Measurements from ENCODE around the gene MYLK3.
"Not testable (repeated sequence)": the region's sequence is repeated elsewhere in the genome, so short reads cannot be mapped to it uniquely, and the experiment has no call there.

Gene MYLK3

DNA sequence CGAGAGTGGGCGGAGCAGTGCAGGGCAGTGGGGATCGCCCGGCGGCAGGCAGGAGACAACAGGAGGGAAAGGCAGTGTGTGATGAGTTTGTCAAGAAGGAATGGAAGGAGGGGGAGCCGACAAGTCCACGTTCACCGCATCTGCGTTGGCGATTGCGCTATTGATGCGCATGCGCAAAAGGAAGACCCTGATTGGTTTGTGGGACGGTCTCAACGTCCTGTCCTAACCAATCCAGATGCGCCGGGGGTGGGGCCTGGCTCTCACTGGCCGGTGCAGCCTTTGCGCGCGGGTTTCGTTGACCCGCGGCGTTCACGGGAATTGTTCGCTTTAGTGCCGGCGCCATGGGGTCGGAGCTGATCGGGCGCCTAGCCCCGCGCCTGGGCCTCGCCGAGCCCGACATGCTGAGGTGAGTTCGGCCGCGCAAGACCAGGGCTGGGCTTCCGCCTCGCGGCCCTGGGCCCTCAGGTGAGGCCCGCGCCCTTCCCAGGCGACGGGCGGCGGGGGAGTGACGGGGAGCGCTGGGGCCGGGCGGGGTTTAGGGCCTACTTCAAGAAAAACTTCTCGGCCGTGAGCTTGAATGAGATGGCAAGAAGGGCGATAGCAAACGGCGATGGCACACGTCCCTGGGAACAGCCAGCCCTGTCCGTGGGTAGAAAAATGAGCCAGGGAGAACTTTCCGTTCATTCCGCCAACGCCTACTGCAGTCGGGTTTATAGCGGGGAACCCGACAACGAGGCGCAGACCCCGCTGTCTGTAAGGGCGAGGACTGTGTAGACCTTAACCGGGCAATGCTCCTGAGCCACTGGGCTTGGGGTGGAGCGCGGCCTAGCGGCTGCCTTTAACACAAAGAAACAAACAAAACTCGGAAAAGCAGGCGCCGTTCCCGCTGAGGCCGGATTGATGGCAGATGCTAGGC lies 58.5 kb downstream of the MYLK3 start, which contains the start of gene ORC6:
ORC6 (plus strand) TSS at position 295 of the 916 bp plus-strand sequence; CDS start at position 342, 47 bp downstream.
- peak; percentile 100 for DNase-seq

DNA sequence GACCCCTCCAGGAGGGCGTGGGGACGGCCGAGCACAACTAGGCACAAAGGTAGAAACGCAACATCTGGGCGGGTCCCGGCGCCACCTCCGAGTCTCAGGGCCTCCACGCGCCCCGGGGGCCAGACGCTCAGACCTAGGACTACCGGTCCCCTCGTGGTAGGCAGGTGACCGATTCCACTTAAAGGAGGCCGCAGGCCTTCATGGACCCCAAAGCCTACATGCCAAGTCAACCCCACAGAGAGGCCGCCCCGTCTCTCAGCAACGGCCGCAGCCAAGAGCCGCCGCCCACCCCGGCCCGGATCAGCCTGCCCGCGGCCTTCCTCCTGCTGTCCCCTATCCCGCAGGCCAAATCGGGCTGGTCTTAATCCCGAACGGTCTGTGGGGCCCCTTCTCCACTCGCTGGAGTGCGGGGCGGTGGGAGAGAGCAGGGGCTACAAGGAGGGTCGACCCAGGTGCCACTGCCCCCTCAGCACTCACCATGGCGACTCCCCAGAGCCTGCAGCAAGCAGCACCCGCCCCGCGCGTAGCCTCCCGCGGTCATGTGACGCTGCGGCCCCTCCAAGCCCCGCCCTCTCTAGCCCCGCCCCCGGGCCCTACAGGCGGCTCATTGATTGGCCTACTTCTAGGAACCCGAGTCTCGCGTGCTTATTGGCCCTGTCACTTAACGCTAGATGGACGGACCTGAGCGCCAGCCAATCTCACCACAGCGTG lies 59.3 kb downstream of the MYLK3 start, which contains the start of gene VPS35:
VPS35 (minus strand) TSS at position 525 of the 711 bp plus-strand sequence; CDS start at position 480, 45 bp downstream.
- peak; percentile 98 for DNase-seq

DNA sequence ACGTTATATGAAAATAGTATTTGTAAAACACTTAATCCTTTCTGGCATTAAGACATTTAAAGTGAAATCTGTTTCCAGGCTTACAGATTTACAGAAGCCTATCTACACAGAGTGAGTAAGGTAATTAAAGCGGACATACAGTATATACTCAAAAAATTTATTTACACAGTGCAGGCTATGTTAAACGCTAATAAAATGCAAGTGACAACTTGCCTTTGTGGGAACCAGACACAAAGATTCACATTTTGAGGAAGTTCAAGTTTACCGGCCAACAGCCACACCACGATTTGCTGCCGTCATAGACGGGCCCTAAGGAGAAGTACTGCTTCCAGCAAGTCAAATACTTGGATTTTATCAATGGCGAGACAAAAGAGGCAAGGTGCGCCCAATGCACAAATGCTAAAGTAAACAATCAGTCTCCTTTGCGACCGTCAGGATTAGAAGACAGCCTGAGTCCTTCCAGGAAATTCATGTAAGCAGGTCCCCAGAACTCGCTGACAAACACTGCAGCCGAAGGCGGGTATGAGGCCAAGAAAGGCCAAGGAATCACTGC lies 60.0 kb downstream of the MYLK3 start:
- no peak for DNase-seq

DNA sequence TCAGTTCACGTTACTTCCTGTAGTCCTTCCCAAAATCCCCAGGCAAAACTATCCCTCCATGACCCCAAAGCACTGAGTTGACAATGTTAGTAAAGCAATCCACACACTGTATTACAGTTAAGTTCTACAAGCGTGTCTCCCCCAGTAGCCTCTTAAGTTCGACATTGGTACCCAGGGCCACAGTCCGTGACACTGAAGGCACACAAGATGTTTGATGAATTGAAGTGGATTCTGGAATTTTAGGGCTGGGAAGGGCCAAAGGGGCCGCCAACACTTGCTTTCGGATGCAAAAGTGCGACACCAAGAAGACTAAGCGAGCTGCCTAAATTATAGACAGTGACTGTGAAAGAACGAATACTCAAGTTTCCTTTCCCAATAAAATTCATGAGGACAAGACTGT lies 60.7 kb downstream of the MYLK3 start:
- no peak for DNase-seq

DNA sequence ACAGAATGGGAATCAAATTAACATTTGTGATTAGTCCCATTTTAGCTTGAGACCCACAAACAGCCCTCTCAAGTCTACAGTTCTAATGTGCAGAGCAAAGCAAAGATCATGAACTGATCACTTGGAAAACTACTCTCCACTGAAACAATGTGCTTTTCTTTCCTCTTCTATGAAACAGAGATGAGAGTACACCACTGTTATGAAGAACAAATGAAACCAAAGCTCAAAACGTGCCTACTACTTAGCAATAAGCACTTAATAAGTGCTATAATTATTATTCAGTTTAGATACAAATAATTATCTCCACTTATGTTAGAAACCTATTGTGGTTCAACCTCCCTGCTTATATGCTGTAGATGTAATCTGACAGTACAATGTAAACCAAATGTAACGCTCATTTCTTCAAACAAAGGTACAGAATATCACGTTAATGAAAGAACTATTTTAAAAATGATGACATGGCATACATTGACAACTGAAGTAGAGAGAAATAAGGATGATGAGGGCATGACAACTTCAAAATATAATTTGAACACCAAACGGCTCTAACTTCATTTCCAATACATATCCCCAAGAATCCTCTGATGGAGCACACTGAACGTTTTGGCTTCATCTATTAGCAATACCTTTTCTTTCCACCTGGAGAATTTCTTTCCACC lies 61.2 kb downstream of the MYLK3 start:
- DNase-seq: no peak

DNA sequence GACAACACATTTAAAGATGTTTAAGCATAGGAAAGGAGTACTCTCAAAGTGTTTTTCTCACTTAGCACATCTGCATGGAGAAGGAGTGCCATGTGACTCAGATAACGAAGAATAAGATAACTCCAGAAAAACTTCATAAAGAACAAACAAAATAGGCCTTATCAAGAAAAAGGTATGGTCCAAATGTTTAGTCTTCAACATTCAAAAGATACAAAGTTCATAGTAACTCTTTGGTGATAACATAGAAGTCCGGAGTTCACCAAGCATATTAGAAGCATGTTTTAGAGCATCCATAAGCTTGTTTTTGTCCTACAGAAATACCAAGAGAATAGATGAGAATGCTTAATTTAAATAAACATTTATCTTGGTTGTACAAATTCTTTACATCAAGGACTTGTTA lies 66.3 kb downstream of the MYLK3 start:
- DNase-seq: not testable (repeated sequence)

DNA sequence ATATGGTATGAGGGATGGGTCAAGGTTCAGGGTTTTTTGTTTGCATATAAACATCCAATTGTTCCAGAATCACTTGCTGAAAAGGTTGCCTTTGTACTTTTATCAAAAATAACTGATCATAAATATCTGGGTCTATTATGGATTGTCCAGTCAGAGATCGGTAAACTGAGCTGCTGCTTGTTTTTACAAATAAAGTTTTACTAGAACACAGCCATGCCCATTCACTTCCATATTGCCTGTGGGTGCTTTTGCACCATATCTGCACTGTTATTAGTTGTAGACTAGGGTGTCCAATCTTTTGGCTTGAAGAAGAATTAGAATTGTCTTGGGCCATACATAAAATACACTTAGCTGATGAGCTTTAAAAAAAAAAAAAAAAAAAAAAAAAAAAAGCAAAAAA lies 70.2 kb downstream of the MYLK3 start:
- not testable (repeated sequence) for DNase-seq

DNA sequence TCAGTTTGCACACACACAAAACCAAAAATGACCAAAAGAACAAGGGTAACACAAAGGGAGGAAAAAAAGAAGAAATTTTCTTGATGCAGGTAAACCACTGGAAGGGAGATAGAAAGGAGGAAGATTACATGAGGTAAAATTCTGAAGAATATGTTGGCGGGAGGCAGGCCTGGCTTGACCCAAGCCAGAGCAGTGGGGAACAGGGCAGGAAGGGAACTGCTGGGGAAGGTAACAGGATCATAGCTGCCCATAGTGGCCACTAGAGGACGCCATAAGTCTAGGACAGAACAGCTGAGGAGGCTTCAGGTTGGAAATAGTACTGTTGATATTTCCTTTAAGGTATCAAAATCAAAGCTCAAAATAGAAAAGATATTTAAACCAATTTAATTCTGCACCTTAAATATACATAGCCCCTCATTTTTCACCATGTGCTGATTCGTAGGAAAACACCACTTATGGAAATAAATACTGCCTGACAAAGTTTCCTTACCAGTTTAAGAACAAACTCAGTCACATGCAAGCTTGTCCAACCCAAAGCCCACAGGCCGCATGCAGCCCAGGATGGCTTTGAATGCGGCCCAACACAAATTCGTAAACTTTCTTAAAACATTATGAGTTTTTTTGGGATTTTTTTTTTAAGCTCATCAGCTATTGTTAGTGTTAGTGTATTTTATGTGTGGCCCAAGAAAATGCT lies 74.7 kb downstream of the MYLK3 start:
- peak; percentile 20 for DNase-seq

DNA sequence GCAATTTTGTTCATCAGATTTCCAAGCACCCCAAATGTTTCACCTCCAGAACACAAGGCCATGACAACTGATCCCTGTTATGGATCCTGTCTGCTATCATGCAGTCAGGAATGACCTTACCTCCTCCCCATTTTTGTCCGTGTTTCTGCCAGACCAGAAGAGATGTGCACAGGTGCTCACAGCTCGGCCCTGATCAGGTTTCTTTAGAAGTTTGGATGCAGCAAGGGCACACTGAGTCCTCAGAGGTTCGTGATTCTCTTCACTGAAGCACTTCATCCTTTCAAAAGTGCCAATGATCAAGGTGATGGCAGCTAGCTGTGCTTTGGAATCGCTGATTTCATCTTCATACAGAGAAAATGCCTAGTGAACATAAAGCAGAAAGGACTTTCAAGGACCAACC lies 86.0 kb downstream of the MYLK3 start:
- DNase-seq: no peak

DNA sequence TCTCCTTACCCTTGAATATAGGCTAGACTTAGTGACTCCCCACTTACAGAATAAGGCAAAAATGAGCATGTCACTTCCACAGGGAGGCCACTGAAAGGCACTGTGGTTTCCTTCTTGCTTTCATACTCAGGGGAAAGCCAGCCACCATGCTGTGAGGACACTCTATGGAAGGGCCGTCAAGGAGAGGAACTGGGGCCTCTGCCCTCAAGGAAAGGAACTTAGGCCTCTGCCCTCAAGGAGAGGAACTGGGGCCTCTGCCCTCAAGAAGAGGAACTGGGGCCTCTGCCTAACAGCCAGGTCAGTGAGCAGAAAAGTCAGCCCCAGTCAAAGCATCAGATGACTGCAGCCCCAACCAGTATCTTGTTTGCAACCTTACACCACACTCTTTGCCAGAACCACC lies 89.2 kb downstream of the MYLK3 start:
- no peak for DNase-seq

Measured in right kidney (tissue), 1 donor.